Hematopoietic multipotent progenitor cell treated with erythropoietin and hydrocortisone succinate and interleukin-3 and kit ligand, for 6 days (in vitro differentiated cells): ENCODE results near the gene ANGPT4.

Experiments used
- DNase-seq: peaks from one replicate; pipeline ENCODE4 v3.0.0-alpha.2; 2015

ANGPT4 gene

GRCh38 chr20:916125-916799 lies at the start of gene ANGPT4:
TSS of gene ANGPT4 (minus strand) at chr20:916334. CDS start at chr20:916214, 120 bp downstream.
- no peak for DNase-seq

GRCh38 chr20:963795-964194 lies 47.7 kb upstream of the ANGPT4 start:
- DNase-seq = no peak

- DNase-seq = no peak
Measured at GRCh38 chr20:962683-963082, 46.5 kb upstream of the ANGPT4 start.

DNA sequence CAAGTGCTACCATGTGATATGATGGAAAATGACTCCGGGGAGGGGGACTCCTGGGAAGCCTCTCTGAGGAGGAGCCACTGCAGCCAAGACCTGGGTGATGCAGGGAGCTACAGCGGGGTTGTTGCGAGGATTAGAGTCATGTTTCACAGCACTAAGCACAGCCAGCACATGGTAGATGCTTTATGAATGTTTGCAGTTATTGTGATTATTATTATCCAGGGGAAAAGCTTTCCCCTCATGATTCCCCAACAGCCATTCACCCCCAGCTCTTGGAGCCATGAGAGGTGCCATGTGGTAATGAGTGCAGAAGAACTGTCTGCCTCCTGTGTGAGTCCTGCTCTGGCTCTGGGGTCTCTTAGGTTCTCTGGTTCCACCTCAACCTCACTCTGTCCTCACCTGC lies 46.1 kb upstream of the ANGPT4 start:
- no peak for DNase-seq

- DNase-seq = no peak
Measured at GRCh38 chr20:961768-962167, 45.6 kb upstream of the ANGPT4 start.

DNA sequence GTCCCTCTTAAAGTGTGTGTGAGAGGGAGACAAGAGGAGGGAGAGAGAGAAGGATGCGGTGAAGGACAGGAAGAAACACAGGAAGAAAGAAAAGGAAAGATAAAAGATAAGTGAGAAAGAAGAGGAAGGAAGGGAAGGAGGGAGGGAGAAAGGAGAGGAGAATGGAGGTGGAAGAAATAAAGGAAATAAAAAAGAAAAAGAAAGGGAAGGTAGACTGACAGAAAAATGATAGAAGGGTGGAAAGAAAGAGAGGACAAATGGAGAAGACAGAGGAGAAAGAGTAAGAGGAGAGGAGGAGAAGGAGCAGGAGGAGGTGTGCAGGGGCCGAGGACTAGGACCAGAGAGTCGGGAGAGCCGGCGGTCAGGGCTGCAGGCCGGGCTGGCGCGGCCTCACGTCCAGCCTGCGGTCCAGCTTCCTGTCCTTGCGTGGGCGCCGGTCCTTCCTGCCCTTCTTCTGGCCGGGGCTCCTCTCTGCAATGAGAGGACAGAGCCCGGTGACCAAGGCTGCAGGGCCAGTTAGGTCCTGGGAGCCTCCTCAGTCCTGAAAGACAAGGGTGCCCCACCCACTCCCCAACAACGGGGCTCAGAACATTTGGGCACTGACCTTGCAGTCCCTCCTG lies 44.0 kb upstream of the ANGPT4 start:
- DNase-seq = no peak

DNA sequence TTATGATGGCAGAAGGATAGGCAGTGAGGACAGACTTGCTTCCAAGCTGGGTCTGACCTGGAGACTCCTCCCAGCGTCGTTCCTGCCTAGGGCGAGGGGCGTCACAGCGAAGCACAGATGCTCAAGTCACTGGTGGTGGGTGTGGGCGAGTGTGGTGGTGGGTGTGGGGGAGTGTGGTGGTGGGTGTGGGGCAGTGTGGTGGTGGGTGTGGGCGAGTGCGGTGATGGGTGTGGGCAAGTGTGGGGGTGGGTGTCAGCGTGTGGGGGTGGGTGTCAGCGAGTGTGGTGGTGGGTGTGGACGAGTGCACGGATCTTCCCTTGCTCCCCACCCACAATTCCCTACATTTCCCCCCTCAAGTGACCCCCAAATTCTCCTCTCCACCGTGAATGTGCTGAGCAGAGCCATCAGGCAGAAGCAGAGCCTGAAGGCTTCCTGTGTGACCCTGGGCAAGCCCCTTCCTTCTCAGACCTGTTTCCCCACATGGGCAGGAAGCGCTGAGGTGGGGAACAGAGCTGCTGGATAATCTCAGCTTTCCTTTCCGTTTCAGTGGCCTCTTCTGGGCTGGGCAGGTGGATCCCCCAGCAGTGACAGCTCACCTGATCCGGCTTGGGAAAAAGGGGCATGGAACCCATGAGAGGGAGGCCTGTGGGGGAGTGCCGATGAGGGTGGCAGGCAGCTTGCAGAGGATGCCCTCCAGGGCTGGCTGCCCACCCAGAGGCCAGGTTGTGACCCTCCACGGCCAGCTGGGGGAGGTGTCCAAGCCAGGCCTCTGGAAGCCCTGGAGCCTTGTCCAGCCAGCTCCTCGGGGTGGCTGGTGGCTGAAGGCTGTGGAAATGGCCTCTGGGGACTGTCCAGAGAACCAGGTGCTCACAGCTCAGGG lies 43.0 kb upstream of the ANGPT4 start:
- no peak for DNase-seq

DNA sequence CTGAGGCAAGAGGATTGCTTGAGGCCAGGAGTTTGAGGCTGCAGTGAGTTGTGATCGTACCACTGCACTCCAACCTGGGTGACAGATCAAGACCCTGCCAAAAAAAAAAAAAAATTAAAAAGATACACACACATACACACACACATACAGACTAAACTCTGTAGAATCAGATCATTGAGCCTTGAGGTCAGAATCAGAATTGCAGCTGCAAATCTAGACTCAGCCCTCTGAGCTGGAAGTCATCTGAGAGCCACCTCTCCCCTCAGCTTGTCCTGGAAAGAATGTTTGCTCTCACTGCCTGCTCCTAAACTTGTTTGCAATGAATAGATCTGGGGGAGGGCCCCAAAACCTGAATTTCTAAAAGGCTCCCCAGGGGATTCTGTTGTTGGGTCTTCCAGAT lies 41.4 kb upstream of the ANGPT4 start:
- peak; percentile 20 for DNase-seq

- DNase-seq = peak; percentile 83
Measured at GRCh38 chr20:956330-956951, 40.3 kb upstream of the ANGPT4 start.

DNA sequence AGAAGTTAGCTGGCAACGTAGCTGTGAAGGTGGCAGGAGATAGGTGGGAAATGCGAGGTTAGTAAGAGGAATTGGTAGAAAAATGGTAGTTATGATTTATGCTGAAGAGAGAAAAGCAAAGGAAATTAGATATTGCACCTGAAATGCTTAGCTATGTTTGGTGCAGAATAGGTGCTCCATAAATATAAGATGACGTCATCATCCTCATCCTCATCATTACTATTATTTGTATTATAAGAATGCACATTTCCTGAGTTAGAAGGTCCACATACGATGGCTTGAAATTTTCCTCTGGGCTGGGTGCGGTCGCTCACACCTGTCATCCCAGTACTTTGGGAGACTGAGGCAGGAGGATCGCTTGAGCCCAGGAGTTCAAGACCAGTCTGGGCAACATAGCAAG lies 39.5 kb upstream of the ANGPT4 start:
- no peak for DNase-seq

GRCh38 chr20:955111-955510 lies 39.0 kb upstream of the ANGPT4 start:
- DNase-seq = no peak

DNA sequence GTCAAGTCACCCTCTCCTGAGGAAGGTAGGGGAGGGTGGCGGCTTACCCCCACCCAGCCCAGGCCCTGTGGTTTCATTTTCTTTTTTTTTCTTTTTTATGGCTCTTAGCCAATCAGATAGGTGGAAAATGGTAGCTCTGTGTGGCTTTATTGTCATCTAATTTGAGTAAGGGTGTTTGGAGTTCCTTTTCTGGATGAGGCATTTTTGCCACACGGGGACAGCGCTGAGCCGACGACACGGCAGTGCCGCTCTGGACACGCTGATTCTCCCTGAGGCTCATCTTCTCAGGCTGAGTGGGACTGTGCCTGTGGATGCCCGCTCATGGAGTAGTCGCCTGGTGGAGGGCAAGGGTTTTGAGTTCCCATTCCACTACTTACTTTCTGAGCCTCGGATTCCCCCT lies 37.6 kb upstream of the ANGPT4 start:
- DNase-seq = peak; percentile 16

GRCh38 chr20:952196-952795 lies 36.2 kb upstream of the ANGPT4 start:
- DNase-seq = peak; percentile 16

DNA sequence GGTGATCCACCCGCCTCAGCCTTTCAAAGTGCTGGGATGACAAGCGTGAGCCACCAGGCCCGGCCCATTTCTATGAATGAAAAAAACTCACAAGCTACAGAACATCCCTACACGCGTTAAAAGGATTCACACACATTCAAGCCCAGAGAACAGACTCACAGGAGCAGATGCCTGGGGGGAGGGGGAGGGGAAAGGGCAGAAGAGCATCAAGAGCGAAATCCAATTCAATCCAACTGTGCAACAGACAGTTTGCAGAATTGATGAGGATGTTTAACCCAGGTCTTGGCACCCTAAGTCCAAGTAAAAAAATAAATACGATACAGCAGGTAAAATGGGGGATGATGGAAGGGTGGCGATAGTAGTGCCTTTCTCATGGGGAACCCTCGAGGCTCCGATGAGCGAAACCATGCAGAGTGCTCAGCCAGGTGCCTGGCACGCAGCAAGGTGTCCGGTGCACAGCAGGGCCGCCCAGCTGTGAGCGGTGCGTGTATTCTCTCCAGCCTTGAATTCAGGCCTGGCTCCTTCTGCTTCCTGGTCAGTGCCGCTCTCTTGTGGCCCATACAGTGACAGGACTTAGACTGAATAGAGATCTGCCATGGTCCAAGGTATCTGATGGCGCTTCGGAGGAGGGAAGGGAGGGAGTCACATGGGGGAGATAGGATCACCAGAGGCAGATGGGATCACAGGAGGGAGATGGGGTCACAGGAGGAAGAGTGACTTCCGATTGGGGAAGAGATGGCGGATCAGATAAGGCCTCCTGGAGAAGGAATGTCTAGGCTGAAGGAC lies 35.4 kb upstream of the ANGPT4 start:
- DNase-seq = no peak

- DNase-seq = no peak
Measured at GRCh38 chr20:949717-950116, 33.6 kb upstream of the ANGPT4 start.

- DNase-seq = no peak
Measured at GRCh38 chr20:946826-947225, 30.7 kb upstream of the ANGPT4 start.

- DNase-seq = no peak
Measured at GRCh38 chr20:945841-946240, 29.7 kb upstream of the ANGPT4 start.

DNA sequence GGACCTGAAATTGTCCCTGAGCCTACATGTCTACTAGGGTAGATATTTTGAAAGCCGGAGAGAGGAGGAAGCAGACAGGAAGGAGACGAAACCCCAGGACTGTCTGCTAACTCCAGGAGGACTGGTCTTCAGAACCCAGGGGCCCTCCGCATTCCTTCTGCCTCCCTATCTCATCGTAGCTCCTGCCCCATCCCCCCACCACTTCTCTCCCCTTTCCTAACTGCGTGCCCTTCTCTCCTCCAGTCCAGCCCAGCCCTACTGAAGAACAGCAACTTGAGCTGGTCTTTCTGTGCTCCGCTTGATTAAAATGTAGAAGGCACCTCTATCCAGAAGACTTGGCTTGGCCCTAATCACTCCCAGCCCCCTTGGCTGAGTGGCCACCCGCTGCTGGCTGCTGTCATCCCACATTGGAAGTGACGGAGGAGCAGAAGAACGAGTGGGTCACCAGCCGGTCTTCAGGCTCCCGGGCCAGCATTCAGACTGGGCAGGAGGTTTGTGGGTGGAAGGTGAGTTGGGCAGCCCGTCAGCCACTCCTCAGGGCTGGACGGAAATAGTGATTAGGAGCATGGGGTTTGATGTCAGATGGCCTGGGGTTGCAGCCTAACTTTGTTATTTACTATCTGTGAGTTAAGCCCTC lies 28.8 kb upstream of the ANGPT4 start:
- no peak for DNase-seq

DNA sequence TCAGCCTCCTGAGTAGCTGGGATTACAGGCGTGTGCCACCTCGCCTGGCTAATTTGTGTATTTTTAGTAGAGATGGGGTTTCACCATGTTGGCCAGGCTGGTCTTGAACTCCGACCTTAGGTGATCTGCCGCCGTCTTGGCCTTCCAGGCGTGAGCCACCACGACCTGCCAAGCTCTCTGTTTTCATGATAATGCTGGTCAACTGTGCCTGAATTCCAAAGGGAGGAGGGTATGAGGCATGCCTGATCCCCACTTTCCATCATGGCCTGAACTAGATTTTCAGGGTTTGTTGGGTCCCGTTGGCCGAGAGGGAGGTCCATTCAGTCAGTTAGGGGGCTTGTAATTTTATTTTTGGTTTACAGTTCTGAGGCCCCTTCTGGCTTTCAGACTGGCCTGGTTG lies 28.0 kb upstream of the ANGPT4 start:
- DNase-seq = no peak

GRCh38 chr20:942611-943010 lies 26.5 kb upstream of the ANGPT4 start:
- no peak for DNase-seq

DNA sequence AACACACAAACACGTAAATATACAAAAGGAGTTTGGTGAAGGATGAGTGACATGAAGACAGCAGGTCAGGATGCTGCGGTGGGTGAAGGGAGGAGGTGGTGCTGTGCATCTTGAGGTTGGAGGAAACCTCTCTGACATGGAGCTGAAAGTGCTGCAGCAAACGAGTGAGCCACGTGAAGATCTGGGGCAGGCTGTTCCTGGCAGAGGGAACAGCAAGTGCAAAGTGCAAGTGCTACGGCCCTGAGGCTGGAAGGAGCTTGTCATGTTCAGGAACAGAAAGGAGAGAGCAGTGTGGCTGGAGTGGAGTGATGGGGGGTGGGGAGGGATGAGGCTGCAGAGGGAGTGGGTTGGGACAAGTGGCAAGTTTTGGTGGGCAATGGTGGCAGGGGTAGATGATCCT lies 24.8 kb upstream of the ANGPT4 start:
- DNase-seq = no peak

DNA sequence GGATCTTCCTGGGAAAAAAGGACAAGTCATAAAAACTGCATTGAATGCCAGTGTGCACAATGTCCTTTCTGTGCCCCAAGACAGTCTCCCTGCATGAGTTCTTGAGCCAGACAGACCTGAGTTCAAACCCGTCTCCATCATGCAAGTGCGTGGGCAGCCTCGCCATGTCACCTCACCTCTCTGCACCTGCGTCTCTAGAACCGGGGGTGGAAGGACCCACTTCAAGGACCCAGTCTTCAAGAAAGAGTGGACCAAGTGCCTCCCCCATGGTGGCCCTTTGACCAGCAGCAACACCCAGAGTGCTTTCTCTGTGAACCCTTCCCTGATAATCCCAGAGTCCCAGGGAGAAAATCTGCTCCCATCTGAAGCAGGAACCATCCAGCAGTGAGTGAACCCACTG lies 23.5 kb upstream of the ANGPT4 start:
- DNase-seq = no peak
